ENCODE data around the gene CCL21. TPM values are rescaled to one million over a fixed set of nuclear protein-coding genes. Genes with fewer than 3 reads are reported as not detected.

The CCL21 gene
- total RNA-seq, 1 experiment from 2014 or later: not detected

DNA sequence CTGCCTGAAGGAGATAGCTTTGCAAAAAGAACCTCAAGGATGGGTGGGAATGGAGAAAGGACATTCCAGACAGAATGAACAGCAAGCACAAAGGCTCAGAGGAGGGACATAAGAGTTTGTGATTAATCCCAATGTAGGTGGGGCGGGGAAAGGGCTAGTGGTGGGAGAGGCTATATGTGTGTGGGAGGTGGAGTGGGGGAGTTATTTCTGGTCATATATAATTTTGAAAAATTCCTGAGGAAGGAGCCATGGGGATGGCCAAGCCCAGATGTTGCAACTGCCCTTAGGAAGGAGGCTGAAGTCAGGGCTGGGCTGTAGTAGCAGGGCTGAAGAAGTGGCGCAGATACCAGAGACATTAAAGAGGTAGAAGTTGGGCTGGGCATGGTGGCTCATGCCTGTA lies 34.1 kb downstream of the CCL21 start:
- H3K36me3 Mint-ChIP-seq: no peaks in the 10 kb centered on the region
- ChIA-PET POLR2A (interaction anchor here (1.0 to 1.5 kb wide), 2 partner anchors 25 to 98 kb away, joined by 3 read pairs; no protein-coding TSS in a partner anchor), CTCF (interaction anchor here (0.7 to 5.0 kb wide), 9 partner anchors 11 to 372 kb away, joined by 3 to 120 read pairs (median 4); partner anchors contain the start of genes CCL19, CCL27 and GALT)
- DNase-seq (ENCODE audit: low spot score) (no peak), ATAC-seq (no peak)
- no peak overlapping the region for H3K27ac Mint-ChIP-seq
- no peak overlapping the region for H3K4me3 Mint-ChIP-seq
- peaks cover 3% of the 10 kb centered on the region; the same call in 1 of the 2 replicates for H3K27me3 Mint-ChIP-seq (ENCODE audit: low read depth)
- peaks cover 5% of the 10 kb centered on the region for H3K4me1 Mint-ChIP-seq
- no peaks in the 10 kb centered on the region for H3K9me3 Mint-ChIP-seq
- TF ChIP-seq SP1 (CRISPR knock-in tag; conservative IDR thresholded peaks at IDR 0.05) (no peak), ZNF232 (CRISPR knock-in tag; IDR thresholded peaks at IDR 0.05) (no peak)

DNA sequence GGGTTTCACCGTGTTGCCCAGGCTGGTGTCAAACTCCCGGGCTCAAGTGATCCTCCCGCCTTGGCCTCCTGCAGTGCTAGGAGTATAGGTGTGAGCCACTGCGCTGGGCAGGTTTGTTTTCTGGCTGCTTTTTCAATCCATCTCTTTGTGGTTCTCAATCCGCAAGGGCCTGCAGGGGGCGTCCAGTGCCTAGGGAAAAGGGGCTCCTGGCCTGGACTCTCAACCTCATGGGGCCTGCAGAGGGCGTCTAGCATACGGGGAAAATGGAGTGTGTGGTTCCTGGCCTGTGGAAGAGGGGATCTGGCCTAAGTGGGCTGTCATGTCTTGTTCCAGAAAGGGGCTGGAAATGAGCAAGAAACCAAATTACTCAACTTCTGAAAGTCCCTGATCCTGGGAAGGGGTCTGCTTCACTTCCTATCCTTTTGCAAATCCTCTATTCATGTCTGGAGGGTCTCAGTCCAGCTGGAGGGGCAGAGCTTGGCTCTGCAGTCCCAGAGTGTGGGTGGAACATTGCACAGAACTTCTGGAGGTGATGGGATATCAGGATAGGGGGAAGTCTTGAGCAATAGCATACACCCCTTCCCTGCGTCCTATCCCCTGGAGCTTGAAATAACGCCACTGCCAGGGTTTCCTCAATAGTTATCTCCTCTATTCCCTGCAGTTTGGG lies 34.8 kb downstream of the CCL21 start:
- Mint-ChIP-seq H3K36me3 (peaks cover 4% of the 10 kb centered on the region), H3K27me3 (ENCODE audit: low read depth) (peaks cover 6% of the 10 kb centered on the region; the same call in 1 of the 2 replicates), H3K27ac (no peak overlapping the region), H3K9me3 (peaks cover 5% of the 10 kb centered on the region; the same call in 1 of the 2 replicates), H3K4me3 (no peak overlapping the region), H3K4me1 (peaks cover 5% of the 10 kb centered on the region)
- TF ChIP-seq SMAD3 (CRISPR knock-in tag; IDR thresholded peaks at IDR 0.05; ENCODE audit: borderline replicate concordance) (no peak), SP1 (CRISPR knock-in tag; conservative IDR thresholded peaks at IDR 0.05) (peak; percentile 39; the same call in 1 of the 2 replicates), ZNF317 (CRISPR knock-in tag; IDR thresholded peaks at IDR 0.05; ENCODE audit: borderline replicate concordance, low read depth) (no peak), TCF7 (CRISPR knock-in tag; IDR thresholded peaks at IDR 0.05; ENCODE audit: low read depth) (no peak), ZNF396 (CRISPR knock-in tag; IDR thresholded peaks at IDR 0.05; ENCODE audit: borderline replicate concordance) (no peak), FOXJ3 (CRISPR knock-in tag; IDR thresholded peaks at IDR 0.05; ENCODE audit: borderline replicate concordance) (no peak), SMAD4 (CRISPR knock-in tag; IDR thresholded peaks at IDR 0.05) (no peak), ZNF232 (CRISPR knock-in tag; IDR thresholded peaks at IDR 0.05) (no peak), ATF1 (CRISPR knock-in tag; IDR thresholded peaks at IDR 0.05) (no peak), MXD4 (CRISPR knock-in tag; IDR thresholded peaks at IDR 0.05; ENCODE audit: borderline replicate concordance) (no peak), FOXP1 (CRISPR knock-in tag; IDR thresholded peaks at IDR 0.05; ENCODE audit: borderline replicate concordance) (no peak), HMGA2 (CRISPR knock-in tag; IDR thresholded peaks at IDR 0.05) (no peak), NR3C1 (CRISPR knock-in tag; conservative IDR thresholded peaks at IDR 0.05; ENCODE audit: low read depth) (no peak), ZNF138 (CRISPR knock-in tag; conservative IDR thresholded peaks at IDR 0.05) (no peak), PRRX2 (CRISPR knock-in tag; IDR thresholded peaks at IDR 0.05) (no peak)
- TF ChIP-seq, protein P1, sequence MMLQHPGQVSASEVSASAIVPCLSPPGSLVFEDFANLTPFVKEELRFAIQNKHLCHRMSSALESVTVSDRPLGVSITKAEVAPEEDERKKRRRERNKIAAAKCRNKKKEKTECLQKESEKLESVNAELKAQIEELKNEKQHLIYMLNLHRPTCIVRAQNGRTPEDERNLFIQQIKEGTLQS (CRISPR knock-in tag; conservative IDR thresholded peaks at IDR 0.05): no peak
- TF ChIP-seq, protein P2, sequence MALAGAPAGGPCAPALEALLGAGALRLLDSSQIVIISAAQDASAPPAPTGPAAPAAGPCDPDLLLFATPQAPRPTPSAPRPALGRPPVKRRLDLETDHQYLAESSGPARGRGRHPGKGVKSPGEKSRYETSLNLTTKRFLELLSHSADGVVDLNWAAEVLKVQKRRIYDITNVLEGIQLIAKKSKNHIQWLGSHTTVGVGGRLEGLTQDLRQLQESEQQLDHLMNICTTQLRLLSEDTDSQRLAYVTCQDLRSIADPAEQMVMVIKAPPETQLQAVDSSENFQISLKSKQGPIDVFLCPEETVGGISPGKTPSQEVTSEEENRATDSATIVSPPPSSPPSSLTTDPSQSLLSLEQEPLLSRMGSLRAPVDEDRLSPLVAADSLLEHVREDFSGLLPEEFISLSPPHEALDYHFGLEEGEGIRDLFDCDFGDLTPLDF (CRISPR knock-in tag; IDR thresholded peaks at IDR 0.05): no peak
- TF ChIP-seq, protein P3, sequence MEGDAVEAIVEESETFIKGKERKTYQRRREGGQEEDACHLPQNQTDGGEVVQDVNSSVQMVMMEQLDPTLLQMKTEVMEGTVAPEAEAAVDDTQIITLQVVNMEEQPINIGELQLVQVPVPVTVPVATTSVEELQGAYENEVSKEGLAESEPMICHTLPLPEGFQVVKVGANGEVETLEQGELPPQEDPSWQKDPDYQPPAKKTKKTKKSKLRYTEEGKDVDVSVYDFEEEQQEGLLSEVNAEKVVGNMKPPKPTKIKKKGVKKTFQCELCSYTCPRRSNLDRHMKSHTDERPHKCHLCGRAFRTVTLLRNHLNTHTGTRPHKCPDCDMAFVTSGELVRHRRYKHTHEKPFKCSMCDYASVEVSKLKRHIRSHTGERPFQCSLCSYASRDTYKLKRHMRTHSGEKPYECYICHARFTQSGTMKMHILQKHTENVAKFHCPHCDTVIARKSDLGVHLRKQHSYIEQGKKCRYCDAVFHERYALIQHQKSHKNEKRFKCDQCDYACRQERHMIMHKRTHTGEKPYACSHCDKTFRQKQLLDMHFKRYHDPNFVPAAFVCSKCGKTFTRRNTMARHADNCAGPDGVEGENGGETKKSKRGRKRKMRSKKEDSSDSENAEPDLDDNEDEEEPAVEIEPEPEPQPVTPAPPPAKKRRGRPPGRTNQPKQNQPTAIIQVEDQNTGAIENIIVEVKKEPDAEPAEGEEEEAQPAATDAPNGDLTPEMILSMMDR (IDR thresholded peaks at IDR 0.05): peak; percentile 52
- TF ChIP-seq, protein P4, sequence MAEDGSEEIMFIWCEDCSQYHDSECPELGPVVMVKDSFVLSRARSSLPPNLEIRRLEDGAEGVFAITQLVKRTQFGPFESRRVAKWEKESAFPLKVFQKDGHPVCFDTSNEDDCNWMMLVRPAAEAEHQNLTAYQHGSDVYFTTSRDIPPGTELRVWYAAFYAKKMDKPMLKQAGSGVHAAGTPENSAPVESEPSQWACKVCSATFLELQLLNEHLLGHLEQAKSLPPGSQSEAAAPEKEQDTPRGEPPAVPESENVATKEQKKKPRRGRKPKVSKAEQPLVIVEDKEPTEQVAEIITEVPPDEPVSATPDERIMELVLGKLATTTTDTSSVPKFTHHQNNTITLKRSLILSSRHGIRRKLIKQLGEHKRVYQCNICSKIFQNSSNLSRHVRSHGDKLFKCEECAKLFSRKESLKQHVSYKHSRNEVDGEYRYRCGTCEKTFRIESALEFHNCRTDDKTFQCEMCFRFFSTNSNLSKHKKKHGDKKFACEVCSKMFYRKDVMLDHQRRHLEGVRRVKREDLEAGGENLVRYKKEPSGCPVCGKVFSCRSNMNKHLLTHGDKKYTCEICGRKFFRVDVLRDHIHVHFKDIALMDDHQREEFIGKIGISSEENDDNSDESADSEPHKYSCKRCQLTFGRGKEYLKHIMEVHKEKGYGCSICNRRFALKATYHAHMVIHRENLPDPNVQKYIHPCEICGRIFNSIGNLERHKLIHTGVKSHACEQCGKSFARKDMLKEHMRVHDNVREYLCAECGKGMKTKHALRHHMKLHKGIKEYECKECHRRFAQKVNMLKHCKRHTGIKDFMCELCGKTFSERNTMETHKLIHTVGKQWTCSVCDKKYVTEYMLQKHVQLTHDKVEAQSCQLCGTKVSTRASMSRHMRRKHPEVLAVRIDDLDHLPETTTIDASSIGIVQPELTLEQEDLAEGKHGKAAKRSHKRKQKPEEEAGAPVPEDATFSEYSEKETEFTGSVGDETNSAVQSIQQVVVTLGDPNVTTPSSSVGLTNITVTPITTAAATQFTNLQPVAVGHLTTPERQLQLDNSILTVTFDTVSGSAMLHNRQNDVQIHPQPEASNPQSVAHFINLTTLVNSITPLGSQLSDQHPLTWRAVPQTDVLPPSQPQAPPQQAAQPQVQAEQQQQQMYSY (CRISPR knock-in tag; IDR thresholded peaks at IDR 0.05): no peak
- TF ChIP-seq, protein P5, sequence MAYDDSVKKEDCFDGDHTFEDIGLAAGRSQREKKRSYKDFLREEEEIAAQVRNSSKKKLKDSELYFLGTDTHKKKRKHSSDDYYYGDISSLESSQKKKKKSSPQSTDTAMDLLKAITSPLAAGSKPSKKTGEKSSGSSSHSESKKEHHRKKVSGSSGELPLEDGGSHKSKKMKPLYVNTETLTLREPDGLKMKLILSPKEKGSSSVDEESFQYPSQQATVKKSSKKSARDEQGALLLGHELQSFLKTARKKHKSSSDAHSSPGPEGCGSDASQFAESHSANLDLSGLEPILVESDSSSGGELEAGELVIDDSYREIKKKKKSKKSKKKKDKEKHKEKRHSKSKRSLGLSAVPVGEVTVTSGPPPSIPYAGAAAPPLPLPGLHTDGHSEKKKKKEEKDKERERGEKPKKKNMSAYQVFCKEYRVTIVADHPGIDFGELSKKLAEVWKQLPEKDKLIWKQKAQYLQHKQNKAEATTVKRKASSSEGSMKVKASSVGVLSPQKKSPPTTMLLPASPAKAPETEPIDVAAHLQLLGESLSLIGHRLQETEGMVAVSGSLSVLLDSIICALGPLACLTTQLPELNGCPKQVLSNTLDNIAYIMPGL (CRISPR knock-in tag; IDR thresholded peaks at IDR 0.05): 0 out of 2 replicates have a peak, but pooled peaks have one; percentile 34
- TF ChIP-seq, protein P6, sequence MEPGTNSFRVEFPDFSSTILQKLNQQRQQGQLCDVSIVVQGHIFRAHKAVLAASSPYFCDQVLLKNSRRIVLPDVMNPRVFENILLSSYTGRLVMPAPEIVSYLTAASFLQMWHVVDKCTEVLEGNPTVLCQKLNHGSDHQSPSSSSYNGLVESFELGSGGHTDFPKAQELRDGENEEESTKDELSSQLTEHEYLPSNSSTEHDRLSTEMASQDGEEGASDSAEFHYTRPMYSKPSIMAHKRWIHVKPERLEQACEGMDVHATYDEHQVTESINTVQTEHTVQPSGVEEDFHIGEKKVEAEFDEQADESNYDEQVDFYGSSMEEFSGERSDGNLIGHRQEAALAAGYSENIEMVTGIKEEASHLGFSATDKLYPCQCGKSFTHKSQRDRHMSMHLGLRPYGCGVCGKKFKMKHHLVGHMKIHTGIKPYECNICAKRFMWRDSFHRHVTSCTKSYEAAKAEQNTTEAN (CRISPR knock-in tag; IDR thresholded peaks at IDR 0.05): no peak
- ATAC-seq (peak; percentile 99), DNase-seq (ENCODE audit: low spot score) (peak; percentile 92)
- POLR2A ChIA-PET: interaction anchor here (1.0 to 1.5 kb wide), 3 partner anchors 10 to 97 kb away, joined by 3 read pairs; no protein-coding TSS in a partner anchor
- CTCF ChIA-PET: interaction anchor here (0.7 to 5.0 kb wide), 12 partner anchors 10 to 373 kb away, joined by 3 to 120 read pairs (median 4); partner anchors contain the start of genes CCL19, CCL27 and GALT

Data from WTC11 (cell line).